Caco-2 (cell line): ENCODE measurements around the gene TMEM45A. TPM values are rescaled to one million over a fixed set of nuclear protein-coding genes. Genes with fewer than 3 reads are reported as not detected.

Experiments
- BruUV-seq: library from RNA; stranded (reverse); fragments of 400-500 nt; replicated peaks from 2 replicates; lab custom pipeline; 2021; lab: Mats Ljungman, UMichigan
- CTCF ChIA-PET: fragments of 300-600 bp; sonication (Branson Sonifier 250); formaldehyde crosslinking; loops from one replicate; lab custom pipeline; 2022; ENCODE audit warnings: antibody characterized with exemption; lab: Charles Lee
- POLR2A ChIA-PET: fragments of 300-600 bp; sonication (Branson Sonifier 250); formaldehyde crosslinking; loops from one replicate; lab custom pipeline; 2022; ENCODE audit warnings: antibody characterized with exemption; lab: Charles Lee
- DNase-seq, 2 experiments: peaks; one replicate each; pipeline versions ENCODE4 v3.0.0 to v3.0.0-alpha.2; 2020 to 2022
- H3K27me3 ChIP-seq: replicated peaks from 2 replicates; pipeline ENCODE4 v1.6.0; 2011; ENCODE audit warnings: low read length; ENCODE audit not compliant: control insufficient read depth, insufficient read depth
- H3K36me3 ChIP-seq: 2 replicates; pipeline ENCODE4 v1.5.1; 2011; ENCODE audit warnings: low read length; ENCODE audit not compliant: control insufficient read depth, insufficient read depth
- H3K4me1 ChIP-seq: fragments of 250-450 bp; sonication (Bioruptor Pico); 2 replicates; pipeline ENCODE4 v1.5.1; 2020; ENCODE audit warnings: mild to moderate bottlenecking
- H3K4me3 ChIP-seq: 2 replicates; pipeline ENCODE4 v1.5.1; 2011; ENCODE audit warnings: low read depth, mild to moderate bottlenecking, control low read depth, low read length
- H3K9me3 ChIP-seq: fragments of 250-450 bp; sonication (Bioruptor Pico); 2 replicates; pipeline ENCODE4 v1.5.1; 2020; ENCODE audit warnings: mild to moderate bottlenecking, moderate library complexity
- H3K27ac Mint-ChIP-seq: one replicate; pipeline ENCODE4 v1.8.0; 2022; ENCODE audit warnings: mixed read lengths; ENCODE audit not compliant: unreplicated experiment
- H3K27me3 Mint-ChIP-seq: one replicate; pipeline ENCODE4 v1.8.0; 2022; ENCODE audit warnings: mixed read lengths; ENCODE audit not compliant: insufficient read depth, unreplicated experiment
- H3K36me3 Mint-ChIP-seq: one replicate; pipeline ENCODE4 v1.8.0; 2022; ENCODE audit warnings: mild to moderate bottlenecking, mixed read lengths; ENCODE audit not compliant: insufficient read depth, unreplicated experiment
- H3K4me1 Mint-ChIP-seq: one replicate; pipeline ENCODE4 v1.8.0; 2022; ENCODE audit warnings: low read depth, mixed read lengths; ENCODE audit not compliant: unreplicated experiment
- H3K4me3 Mint-ChIP-seq: one replicate; pipeline ENCODE4 v1.8.0; 2022; ENCODE audit warnings: mild to moderate bottlenecking, moderate library complexity, mixed read lengths; ENCODE audit not compliant: unreplicated experiment
- H3K9me3 Mint-ChIP-seq: one replicate; pipeline ENCODE4 v1.8.0; 2022; ENCODE audit warnings: mixed read lengths; ENCODE audit not compliant: unreplicated experiment
- CTCF ChIP-seq, 2 experiments: fragments of 200-600 bp in 1 of 2; IDR thresholded peaks; 1 replicate in 1 of 2; 2 replicates in 1 of 2; pipeline versions ENCODE4 v1.5.1 to v1.8.0; 2011 to 2022; ENCODE audit warnings: antibody characterized with exemption in 1 of 2, control low read depth in 1 of 2, inconsistent platforms in 1 of 2, low read depth in 1 of 2, low read length in 1 of 2, mild to moderate bottlenecking in 1 of 2, moderate library complexity in 1 of 2; ENCODE audit not compliant: insufficient read depth in 1 of 2, severe bottlenecking in 1 of 2, unreplicated experiment in 1 of 2
- intact Hi-C: fragments of 100-400 bp; cut with micrococcal nuclease; formaldehyde crosslinking; loops from one replicate; pipeline ENCODE4 v1.10.0; 2022; ENCODE audit not compliant: unreplicated experiment
- total RNA-seq: library from RNA; stranded (reverse); gene quantifications from 2 replicates; pipeline ENCODE4 v1.2.3, GENCODE V29; 2022

Gene TMEM45A
- total RNA-seq, 1 experiment from 2014 or later, result 5.6 TPM

GRCh38 chr3:100546020-100546744, 53.8 kb downstream of the TMEM45A start:
- no peaks in the 10 kb centered on the region for H3K27me3 ChIP-seq
- no peaks in the 10 kb centered on the region for H3K9me3 ChIP-seq
- H3K36me3 ChIP-seq, result no peaks in the 10 kb centered on the region
- Mint-ChIP-seq H3K9me3 (peaks cover 4% of the 10 kb centered on the region), H3K36me3 (no peaks in the 10 kb centered on the region), H3K27ac (no peak overlapping the region), H3K4me3 (no peak overlapping the region), H3K4me1 (no peaks in the 10 kb centered on the region), H3K27me3 (no peaks in the 10 kb centered on the region)
- intact Hi-C loops, result no loop called here
- no peak overlapping the region for H3K4me3 ChIP-seq
- CTCF ChIA-PET, result no interaction called here
- POLR2A ChIA-PET, result no interaction called here
- BruUV-seq, result no TSS peak
- 0 out of 2 replicates have a peak, but pooled peaks cover 4% of the 10 kb centered on the region for H3K4me1 ChIP-seq
- no peak for TF ChIP-seq CTCF (IDR thresholded peaks at IDR 0.05; ENCODE audit: insufficient read depth in 1 of 2, low read depth in 1 of 2, low read length in 1 of 2, severe bottlenecking in 1 of 2, unreplicated experiment in 1 of 2)
- no peak for DNase-seq

- H3K27me3 Mint-ChIP-seq, result no peaks in the 10 kb centered on the region
- DNase-seq, result no peak
- H3K9me3 ChIP-seq, result no peaks in the 10 kb centered on the region
- H3K27ac Mint-ChIP-seq, result no peak overlapping the region
- CTCF ChIA-PET, result no interaction called here
- H3K4me1 Mint-ChIP-seq, result no peaks in the 10 kb centered on the region
- no peaks in the 10 kb centered on the region for H3K9me3 Mint-ChIP-seq
- no peak for TF ChIP-seq CTCF (IDR thresholded peaks at IDR 0.05; ENCODE audit: insufficient read depth in 1 of 2, low read depth in 1 of 2, low read length in 1 of 2, severe bottlenecking in 1 of 2, unreplicated experiment in 1 of 2)
- no peak overlapping the region for H3K4me3 Mint-ChIP-seq
- H3K27me3 ChIP-seq, result no peaks in the 10 kb centered on the region
- H3K36me3 ChIP-seq, result no peaks in the 10 kb centered on the region
- no peak overlapping the region for H3K4me3 ChIP-seq
- H3K36me3 Mint-ChIP-seq, result no peaks in the 10 kb centered on the region
- no TSS peak for BruUV-seq
- H3K4me1 ChIP-seq, result 0 out of 2 replicates have a peak, but pooled peaks cover 4% of the 10 kb centered on the region
- intact Hi-C loops, result no loop called here
- POLR2A ChIA-PET, result no interaction called here
These were observed 55.6 kb downstream of the TMEM45A start for GRCh38 chr3:100548053-100548452.

- BruUV-seq, result no TSS peak
- Histone ChIP-seq H3K4me3 (no peak overlapping the region), H3K36me3 (no peaks in the 10 kb centered on the region), H3K4me1 (no peaks in the 10 kb centered on the region), H3K27me3 (no peaks in the 10 kb centered on the region), H3K9me3 (no peaks in the 10 kb centered on the region)
- no peak for TF ChIP-seq CTCF (IDR thresholded peaks at IDR 0.05; ENCODE audit: insufficient read depth in 1 of 2, low read depth in 1 of 2, low read length in 1 of 2, severe bottlenecking in 1 of 2, unreplicated experiment in 1 of 2)
- DNase-seq, result no peak
- H3K36me3 Mint-ChIP-seq, result no peaks in the 10 kb centered on the region
- H3K4me3 Mint-ChIP-seq, result no peak overlapping the region
- intact Hi-C loops, result no loop called here
- H3K9me3 Mint-ChIP-seq, result no peaks in the 10 kb centered on the region
- no peaks in the 10 kb centered on the region for H3K4me1 Mint-ChIP-seq
- no peak overlapping the region for H3K27ac Mint-ChIP-seq
- H3K27me3 Mint-ChIP-seq, result no peaks in the 10 kb centered on the region
- POLR2A ChIA-PET, result no interaction called here
- CTCF ChIA-PET, result no interaction called here
These were observed 61.4 kb downstream of the TMEM45A start for GRCh38 chr3:100553618-100554372.
